ENCODE data around the gene DZANK1.
A peak's percentile ranks its signal among the peaks of the same experiment; 100 is the strongest.
"Not testable (repeated sequence)": the region's sequence is repeated elsewhere in the genome, so short reads cannot be mapped to it uniquely, and the experiment has no call there.

DZANK1 gene

DNA sequence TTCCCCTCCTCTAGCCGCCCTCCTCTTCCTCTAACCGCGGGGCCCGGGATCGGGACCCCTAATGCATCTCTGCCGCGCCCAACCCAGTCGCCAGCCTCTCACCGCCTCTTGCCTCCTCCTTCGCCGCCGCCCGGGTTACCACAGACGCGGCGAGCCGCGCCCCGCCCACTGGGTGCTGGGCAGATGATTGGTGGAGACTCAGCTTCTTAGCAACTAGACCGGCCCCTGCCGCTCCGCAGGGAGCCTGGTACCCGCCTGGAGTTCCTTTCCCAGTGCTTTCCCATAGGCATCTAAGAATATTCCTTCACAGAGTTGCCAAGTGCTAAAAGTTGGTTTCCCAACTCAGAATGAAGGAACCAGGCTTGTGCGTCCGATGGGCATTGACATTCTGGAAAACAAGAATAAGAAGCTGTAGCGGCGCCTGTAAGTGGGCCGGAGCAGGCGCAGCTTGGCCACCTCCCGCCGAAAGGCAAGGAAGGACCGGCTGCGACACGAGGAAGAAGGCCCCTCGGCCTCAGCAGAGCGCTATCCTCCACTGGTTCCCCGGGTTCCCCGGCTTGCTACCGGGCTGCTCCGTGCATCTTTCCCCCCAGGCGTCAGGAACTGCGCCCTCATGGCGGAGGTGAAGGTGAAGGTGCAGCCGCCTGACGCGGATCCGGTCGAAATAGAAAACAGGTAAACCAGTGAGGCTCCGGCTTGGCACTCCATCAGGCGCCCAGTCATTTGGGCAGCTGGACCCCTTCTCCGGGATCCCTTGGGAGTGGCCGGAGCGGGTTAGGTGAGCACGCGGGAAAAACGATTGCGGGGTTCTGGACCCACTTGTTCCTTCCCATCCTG lies at the start of gene DZANK1, which contains the start of gene POLR3F:
Gene DZANK1 (minus strand): TSS at position 137 of the 837 bp plus-strand sequence. CDS start 1,672 bp downstream, outside the sequence.
Gene POLR3F (plus strand): TSS at position 497 of the 837 bp plus-strand sequence. CDS start 117 bp downstream, at position 614.
- DNase-seq (ENCODE audit: low read depth): peak; percentile 89

DNA sequence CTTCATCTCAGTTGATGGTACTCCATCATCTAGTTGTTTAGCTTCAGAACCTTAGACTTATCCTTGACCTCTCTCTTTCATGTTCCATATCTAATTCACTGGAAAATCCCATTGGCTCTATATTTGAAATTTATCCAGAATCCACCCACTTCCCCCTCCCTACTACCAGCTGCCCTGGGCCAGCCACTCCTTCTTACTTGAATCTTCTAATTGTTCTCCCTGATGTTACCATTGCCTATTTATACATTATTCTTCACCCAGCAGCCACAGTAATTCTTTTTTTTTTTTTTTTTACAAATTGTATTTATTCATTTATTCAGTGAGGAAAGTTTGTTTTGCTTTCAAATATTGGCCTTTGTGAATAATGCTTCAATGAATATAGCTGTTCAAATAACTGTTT lies 49.1 kb upstream of the DZANK1 start:
- DNase-seq (ENCODE audit: low read depth): no peak

DNA sequence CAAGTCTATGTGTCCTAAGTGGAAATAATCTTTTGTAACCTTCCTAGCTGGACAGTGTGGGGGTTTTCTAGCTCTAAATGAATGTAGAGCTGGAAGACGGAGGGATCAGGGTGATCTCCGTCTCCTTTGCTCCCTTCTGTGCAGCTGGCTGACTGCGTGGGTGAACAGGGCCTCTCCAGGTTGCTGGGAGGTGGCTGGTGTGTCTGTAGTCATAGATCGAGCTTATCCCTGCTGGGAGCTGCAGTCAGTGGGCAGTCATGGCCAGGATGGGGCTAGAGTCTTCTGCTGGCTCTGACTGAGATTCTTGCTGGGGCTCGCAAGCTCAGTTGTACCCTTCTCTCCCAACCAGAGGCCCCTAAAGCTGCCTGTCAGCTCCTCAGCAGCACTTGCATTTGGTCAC lies 47.3 kb upstream of the DZANK1 start:
- no peak for DNase-seq (ENCODE audit: low read depth)

DNA sequence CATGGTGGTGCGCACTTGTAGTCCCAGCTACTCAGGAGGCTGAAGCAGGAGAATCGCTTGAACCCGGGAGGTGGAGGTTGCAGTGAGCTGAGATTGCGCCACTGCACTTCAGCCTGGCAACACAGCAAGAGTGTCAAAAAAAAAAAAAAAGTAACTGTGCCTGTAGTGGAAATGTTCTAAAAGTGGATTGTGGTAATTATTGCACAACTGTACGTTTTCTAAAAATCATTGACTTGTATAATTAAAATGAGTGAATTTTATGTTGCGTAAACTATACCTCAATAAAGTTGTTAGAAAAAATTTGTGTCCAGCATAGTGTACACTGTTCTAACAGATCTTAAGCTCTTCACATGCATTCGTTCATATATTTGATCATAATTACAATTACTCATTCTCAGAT lies 46.4 kb upstream of the DZANK1 start:
- no peak for DNase-seq (ENCODE audit: low read depth)

DNA sequence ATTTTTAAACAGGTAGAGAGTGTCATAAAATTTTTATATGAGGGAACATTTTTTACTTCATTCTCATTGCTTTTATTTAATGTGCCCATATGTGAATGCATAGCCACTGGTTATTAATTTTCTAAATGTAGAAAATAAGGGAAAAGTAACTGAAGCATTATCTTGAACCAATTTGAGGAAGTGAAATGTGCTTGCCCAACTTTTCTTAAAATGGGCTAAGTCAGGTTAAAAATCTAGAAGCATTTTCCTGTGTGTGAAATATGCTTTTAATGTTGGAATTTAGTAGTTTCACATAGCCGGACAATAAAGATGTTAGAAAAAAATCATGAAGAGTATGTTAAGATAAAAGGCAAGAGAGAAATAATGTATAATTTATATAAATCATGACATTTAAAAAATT lies 44.7 kb upstream of the DZANK1 start:
- DNase-seq (ENCODE audit: low read depth): no peak

DNA sequence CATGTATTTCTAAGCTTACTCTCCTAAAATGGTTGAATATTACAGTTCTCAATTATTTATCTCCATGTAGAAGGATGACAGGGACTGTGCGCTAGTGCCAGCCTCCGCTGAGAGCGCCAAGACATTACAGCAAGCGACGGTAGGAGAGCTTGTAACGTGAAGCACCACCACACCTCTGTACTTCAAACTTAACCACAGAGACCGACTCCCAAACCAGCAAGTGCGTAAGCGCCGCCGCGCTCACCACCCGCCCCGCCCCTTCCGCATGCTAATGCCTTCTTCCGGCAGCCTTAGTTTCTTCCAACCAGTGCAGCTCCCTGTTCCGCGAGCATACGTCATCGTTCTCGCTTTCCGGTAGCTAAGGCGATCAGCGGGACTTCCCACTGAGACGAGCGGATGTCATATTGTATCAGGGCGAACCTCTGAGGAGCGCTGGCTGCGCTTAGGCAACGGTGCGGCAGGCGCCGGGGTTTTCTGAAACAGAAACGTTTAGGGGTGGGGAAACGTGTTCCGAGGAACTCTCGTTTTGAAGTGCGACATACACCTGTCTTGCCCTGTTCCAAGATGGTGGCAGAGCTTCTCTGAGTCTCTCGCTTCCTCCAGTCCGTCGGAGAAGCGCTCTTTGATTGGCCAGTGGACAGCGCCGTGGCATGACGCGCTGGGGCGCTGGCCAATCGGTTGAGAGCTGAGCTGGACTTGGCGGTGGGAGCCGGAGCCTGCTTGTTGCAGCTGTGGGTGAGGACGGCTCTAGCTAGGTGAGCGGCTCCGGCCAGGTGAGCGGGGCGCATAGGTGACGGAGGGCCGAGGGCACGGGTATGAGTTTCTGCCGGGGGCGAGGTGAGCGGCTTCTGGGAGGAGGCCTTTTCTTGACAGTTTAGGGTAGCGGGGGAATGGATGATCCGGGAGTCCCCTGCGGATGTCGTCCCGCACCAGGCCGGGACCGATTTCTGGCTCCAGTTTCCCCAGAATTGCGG lies 40.7 kb upstream of the DZANK1 start, which contains the start of gene SEC23B:
Gene SEC23B (plus strand): TSS at position 723 of the 974 bp plus-strand sequence. CDS start 2,896 bp downstream, outside the sequence.
- peak; percentile 96 for DNase-seq (ENCODE audit: low read depth)

DNA sequence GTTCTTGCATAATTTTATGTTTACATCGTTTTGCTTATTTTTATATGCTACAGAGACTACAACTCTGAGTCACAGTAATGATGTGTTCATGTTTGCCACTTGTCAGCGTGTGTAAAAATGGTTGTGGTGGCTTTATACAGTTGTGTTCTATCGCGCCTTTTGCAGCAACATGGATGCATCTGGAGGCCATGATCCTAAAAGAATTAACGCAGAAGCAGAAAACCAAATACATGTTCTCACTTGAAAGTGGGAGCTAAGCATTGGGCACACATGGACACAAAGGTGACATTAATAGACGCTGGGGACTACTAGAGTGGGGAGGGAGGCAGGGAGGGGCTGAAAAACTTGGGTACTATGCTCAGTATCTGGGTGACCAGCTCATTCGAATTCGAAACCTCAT lies 39.9 kb upstream of the DZANK1 start:
- no peak for DNase-seq (ENCODE audit: low read depth)

DNA sequence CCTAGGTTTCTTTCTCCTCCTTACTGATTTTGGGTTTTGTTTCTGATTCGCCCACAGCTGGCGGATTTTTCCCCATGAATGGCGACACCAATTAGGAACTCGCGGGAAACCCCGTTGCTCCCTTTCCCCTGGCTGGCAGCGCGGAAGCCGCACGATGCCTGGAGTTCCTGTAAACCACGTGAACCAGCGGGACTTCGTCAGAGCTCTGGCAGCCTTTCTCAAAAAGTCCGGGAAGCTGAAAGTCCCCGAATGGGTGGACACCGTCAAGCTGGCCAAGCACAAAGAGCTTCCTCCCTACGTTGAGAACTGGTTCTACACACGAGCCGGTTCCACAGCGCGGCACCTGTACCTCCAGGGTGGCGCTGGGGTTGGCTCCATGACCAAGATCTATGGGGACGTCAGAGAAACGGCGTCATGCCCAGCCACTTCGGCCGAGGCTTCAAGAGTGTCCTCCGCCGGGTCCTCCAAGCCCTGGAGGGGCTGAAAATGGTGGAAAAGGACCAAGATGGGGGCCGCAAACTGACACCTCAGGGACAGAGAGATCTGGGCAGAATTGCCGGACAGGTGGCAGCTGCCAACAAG lies 37.7 kb upstream of the DZANK1 start:
- DNase-seq (ENCODE audit: low read depth): no peak

DNA sequence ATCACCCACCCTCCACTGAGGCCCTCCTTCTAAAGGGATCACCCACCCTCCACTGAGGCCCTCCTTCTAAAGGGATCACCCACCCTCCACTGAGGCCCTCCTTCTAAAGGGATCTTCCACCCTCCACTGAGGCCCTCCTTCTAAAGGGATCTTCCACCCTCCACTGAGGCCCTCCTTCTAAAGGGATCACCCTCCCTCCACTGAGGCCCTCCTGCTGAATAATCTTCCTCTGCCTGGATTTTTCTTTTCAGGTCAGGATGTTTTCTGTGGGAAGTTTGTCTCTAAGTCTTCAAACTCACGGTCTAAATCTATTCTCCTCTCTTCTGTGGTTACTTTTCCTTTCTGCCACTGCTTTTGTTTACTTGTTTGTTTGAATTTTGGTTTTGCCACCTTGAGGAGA lies 34.8 kb upstream of the DZANK1 start:
- not testable (repeated sequence) for DNase-seq (ENCODE audit: low read depth)

DNA sequence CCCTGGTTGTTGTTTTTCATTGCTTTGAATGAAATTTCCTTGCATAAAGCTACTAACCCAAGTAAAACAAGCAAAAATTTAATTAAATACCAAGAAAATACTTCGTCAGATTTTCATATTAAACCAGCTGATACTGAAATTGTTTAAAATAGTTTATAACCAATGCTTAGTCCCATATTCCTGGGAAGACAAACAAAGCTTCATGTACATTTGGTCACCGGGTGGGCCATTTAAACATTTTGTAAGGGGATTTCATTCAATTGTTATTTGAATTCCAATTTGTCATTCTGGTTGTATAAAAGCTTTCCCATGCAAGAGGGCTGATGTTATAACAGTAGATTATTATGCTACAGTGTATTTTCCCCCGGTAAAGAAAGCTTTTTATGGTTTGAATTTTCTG lies 30.8 kb upstream of the DZANK1 start:
- DNase-seq (ENCODE audit: low read depth): no peak

DNA sequence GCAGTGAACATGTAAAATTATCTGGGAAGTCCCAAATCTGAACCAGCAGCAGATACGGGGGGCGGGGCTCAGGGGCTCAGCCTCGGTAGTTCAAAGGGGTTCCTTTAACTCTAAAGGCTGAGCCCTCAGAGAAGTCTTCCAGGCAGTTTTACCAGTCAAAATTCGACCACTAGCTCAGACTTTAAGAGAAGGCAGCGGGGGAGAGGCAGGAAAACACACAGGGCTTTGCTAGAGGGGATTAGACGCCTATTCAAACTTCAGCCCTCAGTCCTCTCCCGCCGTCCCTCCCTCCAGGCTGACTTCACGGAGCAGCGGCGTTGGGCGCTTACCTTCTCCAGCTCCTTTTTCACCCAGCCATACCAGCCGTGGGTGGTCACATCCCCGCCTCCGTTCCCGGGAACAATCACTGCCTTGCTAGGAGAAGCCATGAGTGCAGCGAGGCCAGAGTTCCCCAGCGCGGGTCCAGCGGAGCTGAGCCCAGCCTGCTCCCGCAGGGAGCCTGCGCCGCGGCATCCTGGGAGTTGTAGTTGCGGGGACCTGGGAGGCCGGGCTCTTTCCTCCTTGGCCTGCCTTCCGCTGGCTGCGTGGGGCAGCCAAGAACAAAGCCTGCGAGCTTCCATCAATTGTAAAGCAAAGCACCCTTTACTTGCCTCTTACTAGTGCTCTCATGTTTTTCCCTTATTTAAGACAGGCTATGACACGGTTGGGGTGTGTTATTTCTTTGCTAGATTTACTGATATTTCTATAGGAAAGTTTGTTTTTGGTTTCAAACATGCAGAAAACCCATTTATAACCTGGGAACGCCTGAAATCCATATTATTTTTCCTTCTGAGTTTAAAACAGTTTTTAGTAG lies 30.1 kb upstream of the DZANK1 start, which contains the start of gene RBBP9:
Gene RBBP9 (minus strand): TSS at position 486 of the 853 bp plus-strand sequence. CDS start 58 bp downstream, at position 428.
- peak; percentile 68 for DNase-seq (ENCODE audit: low read depth)

DNA sequence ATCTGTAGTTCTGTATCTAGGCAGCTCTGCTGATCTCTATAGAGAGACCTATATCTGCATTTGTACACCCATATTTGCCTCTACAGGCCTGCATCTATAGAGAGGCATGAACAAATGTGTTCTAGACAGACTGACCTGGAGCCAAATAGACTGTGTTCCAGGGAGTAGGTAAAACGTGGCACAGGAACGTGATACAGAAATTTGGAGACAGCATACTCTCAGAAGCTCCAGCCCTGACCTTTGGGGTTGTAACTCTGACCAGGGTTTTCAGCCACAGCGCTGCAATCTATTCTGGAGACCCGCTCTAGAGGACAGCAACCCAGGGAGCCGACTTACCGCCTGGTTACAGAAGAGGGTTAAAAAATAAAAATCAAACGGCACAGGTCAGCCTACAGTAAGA lies 29.2 kb upstream of the DZANK1 start:
- DNase-seq (ENCODE audit: low read depth): no peak

DNA sequence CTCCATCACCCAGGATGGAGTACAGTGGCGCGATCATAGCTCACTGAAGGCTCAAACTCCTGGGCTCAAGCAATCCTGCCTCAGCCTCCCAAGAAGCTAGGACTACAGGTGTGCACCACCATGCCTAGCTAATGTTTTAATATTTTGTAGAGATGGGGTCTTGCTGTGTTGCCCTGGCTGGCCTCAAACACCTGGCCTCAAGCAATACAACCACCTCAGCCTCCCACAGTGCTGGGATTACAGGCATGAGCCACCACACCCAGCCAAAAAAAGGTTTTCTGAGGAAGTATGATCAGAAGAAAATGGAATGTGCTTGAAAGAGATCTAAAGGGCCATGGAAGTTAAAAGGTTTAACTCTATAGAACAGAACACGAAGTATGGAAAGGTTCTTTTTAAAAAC lies 21.5 kb upstream of the DZANK1 start:
- DNase-seq (ENCODE audit: low read depth): no peak

DNA sequence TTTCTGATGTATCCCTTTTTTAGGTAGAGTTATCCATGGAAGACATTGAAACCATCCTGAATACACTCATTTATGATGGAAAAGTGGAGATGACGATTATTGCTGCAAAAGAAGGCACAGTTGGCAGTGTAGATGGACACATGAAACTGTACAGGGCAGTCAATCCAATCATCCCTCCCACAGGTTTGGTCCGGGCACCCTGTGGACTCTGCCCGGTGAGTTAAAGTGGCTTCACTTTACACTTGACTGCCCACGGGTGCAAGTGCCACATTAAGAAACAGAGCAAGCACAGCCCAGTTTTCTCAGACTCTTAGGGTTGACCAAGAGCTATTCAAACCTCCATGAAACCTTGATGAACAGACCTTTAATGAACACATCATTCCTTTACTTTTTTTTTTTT lies 14.8 kb upstream of the DZANK1 start:
- DNase-seq (ENCODE audit: low read depth): no peak

DNA sequence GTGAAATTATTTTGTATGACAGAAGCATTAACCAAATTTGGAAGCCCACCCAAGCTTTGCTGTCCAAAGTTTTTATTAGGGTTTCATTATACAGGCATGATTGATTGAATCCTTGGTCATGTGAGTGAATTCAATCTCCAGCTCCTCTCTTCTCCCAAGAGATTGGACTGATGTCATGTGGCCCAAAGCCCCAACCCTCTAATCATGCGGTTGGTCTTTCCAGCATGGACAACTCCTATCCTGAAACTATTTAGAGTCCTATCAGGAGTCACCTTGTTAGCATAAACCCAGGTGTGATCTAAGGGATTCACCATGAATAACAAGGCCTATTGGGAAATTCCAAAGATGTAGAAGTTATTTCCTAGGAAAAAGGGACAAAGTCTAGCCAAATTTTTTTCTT lies 11.0 kb upstream of the DZANK1 start:
- DNase-seq (ENCODE audit: low read depth): no peak

DNA sequence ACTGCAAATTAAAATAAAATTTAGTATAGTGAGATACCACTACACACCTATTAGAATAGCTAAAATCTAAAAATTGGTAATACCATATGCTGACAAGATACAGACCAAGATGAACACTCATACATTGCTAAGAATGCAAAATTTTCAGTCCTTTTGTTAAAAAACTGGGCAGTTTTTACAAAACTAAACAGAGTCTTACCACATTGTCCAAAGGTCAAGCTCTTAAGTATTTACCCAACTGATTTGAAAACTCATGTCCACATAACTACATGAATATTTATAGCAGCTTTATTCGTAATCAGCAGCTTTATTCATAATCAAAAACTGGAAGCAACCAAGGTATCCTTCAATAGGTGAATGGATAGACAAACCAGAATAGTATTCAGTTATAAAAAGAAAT lies 10.4 kb upstream of the DZANK1 start:
- no peak for DNase-seq (ENCODE audit: low read depth)

DNA sequence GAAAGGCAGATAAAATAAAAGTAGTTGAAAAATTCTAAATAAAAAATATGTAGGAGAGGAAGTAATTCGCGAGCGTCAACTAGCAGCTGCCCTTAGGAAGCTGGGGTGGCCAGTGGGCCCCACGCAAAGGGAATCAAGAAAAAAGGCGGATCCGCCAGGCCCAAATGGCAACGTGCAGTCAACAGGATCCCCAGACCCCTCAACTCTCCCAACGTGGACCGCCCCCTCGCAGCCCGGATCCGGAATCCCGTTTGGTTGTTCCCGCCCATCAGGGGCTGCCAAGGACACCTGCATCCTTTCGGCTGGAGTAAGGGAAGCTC lies 296 bp downstream of the DZANK1 start:
- DNase-seq (ENCODE audit: low read depth): no peak

DNA sequence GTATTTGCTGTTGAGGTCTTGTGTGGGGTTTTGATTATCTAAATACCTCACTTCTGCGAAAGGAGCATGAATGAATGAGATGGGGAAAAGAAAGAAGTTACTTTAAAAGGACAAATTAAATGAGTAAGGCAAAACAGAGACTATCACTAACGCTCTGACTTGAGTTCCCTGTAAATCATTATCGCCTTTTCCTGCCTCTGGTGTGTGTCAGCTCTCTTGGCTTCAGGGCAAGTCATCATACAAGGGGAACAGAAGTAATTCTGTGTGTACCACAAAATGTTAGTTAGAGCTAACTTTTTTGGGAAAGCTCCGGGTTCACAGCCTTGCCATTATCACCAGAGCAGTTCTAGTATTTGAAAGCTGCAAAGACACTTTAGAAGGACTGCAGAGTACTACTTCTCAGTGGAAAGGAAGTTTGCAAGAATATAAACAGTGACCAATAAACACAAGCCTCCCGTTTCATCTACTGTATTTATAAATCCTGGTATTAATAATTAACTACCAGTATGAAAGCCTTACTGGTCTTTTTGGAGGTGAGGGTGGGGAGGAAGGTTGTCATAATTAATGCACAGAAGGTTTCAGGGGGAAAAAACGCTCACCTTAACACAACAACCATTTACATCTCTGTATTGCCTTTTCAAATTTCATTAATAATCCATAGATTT lies 1.2 kb downstream of the DZANK1 start:
- no peak for DNase-seq (ENCODE audit: low read depth)

DNA sequence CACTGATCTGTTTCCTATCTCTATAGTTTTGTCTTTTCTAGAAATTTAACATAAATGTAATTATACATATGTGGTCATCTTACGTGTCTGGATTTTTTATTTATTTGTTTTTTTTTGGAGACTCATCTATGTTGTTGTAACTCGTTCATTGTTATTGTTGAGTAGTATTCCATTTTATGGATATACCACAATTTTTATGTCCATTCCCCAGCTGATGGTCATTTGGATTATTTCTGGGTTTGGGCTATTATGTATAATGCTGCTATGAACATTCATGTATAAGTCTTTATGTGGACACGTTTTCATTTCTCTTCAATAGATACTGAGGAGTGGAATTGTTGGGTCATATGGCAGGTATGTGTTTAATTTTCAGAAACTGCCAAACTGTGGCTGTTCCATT lies 10.2 kb downstream of the DZANK1 start:
- DNase-seq (ENCODE audit: low read depth): no peak

DNA sequence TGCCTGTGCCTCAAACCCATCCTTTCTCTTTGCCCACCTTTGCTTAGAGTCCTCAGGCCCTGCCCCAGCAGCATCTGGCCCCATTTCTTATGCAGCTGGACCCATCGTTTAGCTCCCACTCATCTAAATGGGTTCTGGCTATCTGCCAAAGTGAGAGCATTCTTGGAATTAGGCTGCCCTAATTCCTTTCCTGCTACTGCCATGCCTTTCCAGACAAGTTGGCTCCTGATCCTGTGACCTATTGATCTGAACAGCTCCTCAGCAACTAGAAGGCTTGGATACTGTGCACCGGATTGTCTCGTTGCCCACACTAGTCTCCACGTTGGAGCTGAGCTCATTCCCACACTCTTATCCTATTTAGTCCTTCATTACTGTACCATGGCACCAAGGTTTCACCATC lies 22.9 kb downstream of the DZANK1 start:
- no peak for DNase-seq (ENCODE audit: low read depth)

DNA sequence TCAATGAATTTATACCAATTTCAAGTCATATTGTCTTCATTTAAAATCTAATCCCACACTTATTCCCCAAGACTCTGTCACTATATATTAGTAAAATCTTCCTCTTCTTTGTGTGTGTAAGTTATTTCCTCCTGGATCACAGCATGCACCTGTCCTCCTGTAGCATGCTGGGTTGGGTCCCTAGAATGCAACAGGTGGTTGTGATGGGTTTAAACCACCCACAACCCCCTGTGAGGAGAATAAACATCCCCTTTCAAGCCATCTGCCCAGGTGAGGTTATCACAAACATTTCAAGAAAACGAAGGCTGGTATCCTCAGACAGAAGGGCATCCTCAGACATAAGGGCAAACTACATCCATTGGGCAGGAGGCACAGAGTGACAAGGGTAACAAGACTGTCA lies 26.4 kb downstream of the DZANK1 start:
- no peak for DNase-seq (ENCODE audit: low read depth)
